ENCODE data around the gene IL26.

Gene IL26

GRCh38 chr12:68259318-68259940 lies 33.8 kb upstream of the IL26 start:
- no peak for TF ChIP-seq ARNT (IDR thresholded peaks at IDR 0.05)
- no peak for TF ChIP-seq ELF4 (IDR thresholded peaks at IDR 0.05)
- CTCF ChIA-PET, result no interaction called here
- DNase-seq (ENCODE audit: extremely low spot score), result no peak
- POLR2A ChIA-PET, result no interaction called here

GRCh38 chr12:68253504-68253903 lies 27.9 kb upstream of the IL26 start, which contains the start of gene IL22:
Gene IL22, minus strand, starts transcription at chr12:68253604. Its CDS starts 156 bp downstream, at chr12:68253448.
- ChIA-PET POLR2A (no interaction called here), CTCF (interaction anchor here (0.6 kb wide), 1 partner anchor 236 kb away, joined by 3 read pairs; no protein-coding TSS in a partner anchor)
- DNase-seq (ENCODE audit: extremely low spot score), result no peak
- TF ChIP-seq HDGF (IDR thresholded peaks at IDR 0.05; ENCODE audit: borderline replicate concordance) (no peak), LEF1 (IDR thresholded peaks at IDR 0.05; ENCODE audit: borderline replicate concordance) (no peak), FOXM1 (IDR thresholded peaks at IDR 0.05; ENCODE audit: borderline replicate concordance) (no peak), PKNOX1 (IDR thresholded peaks at IDR 0.05) (no peak), L3MBTL2 (conservative IDR thresholded peaks at IDR 0.05) (no peak), ELF4 (IDR thresholded peaks at IDR 0.05) (no peak), SUZ12 (IDR thresholded peaks at IDR 0.05) (no peak), ARNT (IDR thresholded peaks at IDR 0.05) (no peak), CTBP1 (IDR thresholded peaks at IDR 0.05; ENCODE audit: borderline replicate concordance) (no peak), FOXK2 (IDR thresholded peaks at IDR 0.05) (no peak), BHLHE40 (IDR thresholded peaks at IDR 0.05; ENCODE audit: borderline replicate concordance) (no peak), NFRKB (IDR thresholded peaks at IDR 0.05) (no peak), ZNF384 (IDR thresholded peaks at IDR 0.05) (no peak), FOXA1 (IDR thresholded peaks at IDR 0.05) (no peak)

- TF ChIP-seq SP1 (IDR thresholded peaks at IDR 0.05) (no peak), CTBP1 (IDR thresholded peaks at IDR 0.05; ENCODE audit: borderline replicate concordance) (no peak), SUZ12 (IDR thresholded peaks at IDR 0.05) (no peak), ELF4 (IDR thresholded peaks at IDR 0.05) (no peak), PKNOX1 (IDR thresholded peaks at IDR 0.05) (no peak), FOXA1 (IDR thresholded peaks at IDR 0.05) (no peak), ARNT (IDR thresholded peaks at IDR 0.05) (no peak), BHLHE40 (IDR thresholded peaks at IDR 0.05; ENCODE audit: borderline replicate concordance) (no peak), FOXM1 (IDR thresholded peaks at IDR 0.05; ENCODE audit: borderline replicate concordance) (no peak), LEF1 (IDR thresholded peaks at IDR 0.05; ENCODE audit: borderline replicate concordance) (no peak), NFRKB (IDR thresholded peaks at IDR 0.05) (no peak), TARDBP (IDR thresholded peaks at IDR 0.05) (no peak), ZNF384 (IDR thresholded peaks at IDR 0.05) (no peak)
- ChIA-PET POLR2A (no interaction called here), CTCF (no interaction called here)
- DNase-seq (ENCODE audit: extremely low spot score), result no peak
These were observed 26.5 kb upstream of the IL26 start for GRCh38 chr12:68252077-68252476.

- no peak for DNase-seq (ENCODE audit: extremely low spot score)
- CTCF ChIA-PET, result no interaction called here
- POLR2A ChIA-PET, result no interaction called here
- TF ChIP-seq FOXK2 (IDR thresholded peaks at IDR 0.05), result no peak
- TF ChIP-seq NFRKB (IDR thresholded peaks at IDR 0.05), result no peak
- TF ChIP-seq LEF1 (IDR thresholded peaks at IDR 0.05; ENCODE audit: borderline replicate concordance), result no peak
- no peak for TF ChIP-seq SUZ12 (IDR thresholded peaks at IDR 0.05)
- no peak for TF ChIP-seq ELF4 (IDR thresholded peaks at IDR 0.05)
- no peak for TF ChIP-seq SP1 (IDR thresholded peaks at IDR 0.05)
- TF ChIP-seq ZNF384 (IDR thresholded peaks at IDR 0.05), result no peak
- no peak for TF ChIP-seq PKNOX1 (IDR thresholded peaks at IDR 0.05)
- TF ChIP-seq BHLHE40 (IDR thresholded peaks at IDR 0.05; ENCODE audit: borderline replicate concordance), result no peak
These were observed 24.8 kb upstream of the IL26 start for GRCh38 chr12:68250454-68250853.

GRCh38 chr12:68247785-68248184 lies 22.2 kb upstream of the IL26 start:
- CTCF ChIA-PET, result interaction anchor here (0.5 kb wide), 1 partner anchor 291 kb away, joined by 3 read pairs; no protein-coding TSS in a partner anchor
- TF ChIP-seq HDGF (IDR thresholded peaks at IDR 0.05; ENCODE audit: borderline replicate concordance), result no peak
- no peak for TF ChIP-seq SP1 (IDR thresholded peaks at IDR 0.05)
- TF ChIP-seq ZNF384 (IDR thresholded peaks at IDR 0.05), result no peak
- no peak for TF ChIP-seq LEF1 (IDR thresholded peaks at IDR 0.05; ENCODE audit: borderline replicate concordance)
- TF ChIP-seq L3MBTL2 (conservative IDR thresholded peaks at IDR 0.05), result no peak
- no peak for TF ChIP-seq PKNOX1 (IDR thresholded peaks at IDR 0.05)
- no peak for TF ChIP-seq CTBP1 (IDR thresholded peaks at IDR 0.05; ENCODE audit: borderline replicate concordance)
- TF ChIP-seq FOXA1 (IDR thresholded peaks at IDR 0.05), result no peak
- no peak for TF ChIP-seq TARDBP (IDR thresholded peaks at IDR 0.05)
- no peak for TF ChIP-seq NFRKB (IDR thresholded peaks at IDR 0.05)
- TF ChIP-seq BHLHE40 (IDR thresholded peaks at IDR 0.05; ENCODE audit: borderline replicate concordance), result no peak
- POLR2A ChIA-PET, result no interaction called here
- no peak for DNase-seq (ENCODE audit: extremely low spot score)

GRCh38 chr12:68246350-68246749 lies 20.7 kb upstream of the IL26 start:
- ChIA-PET POLR2A (no interaction called here), CTCF (no interaction called here)
- TF ChIP-seq FOXK2 (IDR thresholded peaks at IDR 0.05) (no peak), FOXM1 (IDR thresholded peaks at IDR 0.05; ENCODE audit: borderline replicate concordance) (no peak), HDGF (IDR thresholded peaks at IDR 0.05; ENCODE audit: borderline replicate concordance) (no peak), NFRKB (IDR thresholded peaks at IDR 0.05) (no peak), CTBP1 (IDR thresholded peaks at IDR 0.05; ENCODE audit: borderline replicate concordance) (no peak), PKNOX1 (IDR thresholded peaks at IDR 0.05) (no peak), TARDBP (IDR thresholded peaks at IDR 0.05) (no peak), ARNT (IDR thresholded peaks at IDR 0.05) (no peak), ELF4 (IDR thresholded peaks at IDR 0.05) (no peak), L3MBTL2 (conservative IDR thresholded peaks at IDR 0.05) (no peak), SP1 (IDR thresholded peaks at IDR 0.05) (no peak), LEF1 (IDR thresholded peaks at IDR 0.05; ENCODE audit: borderline replicate concordance) (no peak), FOXA1 (IDR thresholded peaks at IDR 0.05) (no peak), ZNF384 (IDR thresholded peaks at IDR 0.05) (no peak), SUZ12 (IDR thresholded peaks at IDR 0.05) (no peak), BHLHE40 (IDR thresholded peaks at IDR 0.05; ENCODE audit: borderline replicate concordance) (no peak)
- no peak for DNase-seq (ENCODE audit: extremely low spot score)

All from HEK293T (cell line).